Stimulated activated CD4-positive, alpha-beta T cell treated with anti-CD3 and anti-CD28 coated beads, Interleukin-12 subunit alpha, Interleukin-12 subunit beta, amount 100 ng/mL, for 4 hours (primary cell): ENCODE measurements around the gene RIN2.

Experiments used
- DNase-seq: peaks from one replicate; pipeline ENCODE4 v3.0.0-alpha.2; 2020

RIN2 gene

DNA sequence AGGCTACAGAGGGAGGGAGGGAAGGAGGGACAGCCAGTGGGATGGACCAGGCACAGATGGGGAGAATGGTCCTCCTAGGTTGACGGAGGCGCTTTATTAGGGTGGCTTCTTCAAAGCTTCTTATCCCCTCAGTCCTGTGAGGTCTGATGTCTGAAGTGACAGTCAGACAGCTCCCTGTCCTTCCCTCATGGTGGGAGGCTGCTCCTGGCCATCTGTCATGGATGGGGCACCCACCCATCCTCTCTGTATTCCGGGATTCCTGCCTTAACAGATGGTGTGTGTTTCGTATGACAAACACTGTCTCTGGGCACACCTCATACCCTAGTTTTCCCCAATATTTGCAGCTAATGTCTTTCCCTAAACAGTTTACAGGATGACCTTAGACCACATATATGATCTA, 7.9 kb downstream of the RIN2 start:
- no peak for DNase-seq

DNA sequence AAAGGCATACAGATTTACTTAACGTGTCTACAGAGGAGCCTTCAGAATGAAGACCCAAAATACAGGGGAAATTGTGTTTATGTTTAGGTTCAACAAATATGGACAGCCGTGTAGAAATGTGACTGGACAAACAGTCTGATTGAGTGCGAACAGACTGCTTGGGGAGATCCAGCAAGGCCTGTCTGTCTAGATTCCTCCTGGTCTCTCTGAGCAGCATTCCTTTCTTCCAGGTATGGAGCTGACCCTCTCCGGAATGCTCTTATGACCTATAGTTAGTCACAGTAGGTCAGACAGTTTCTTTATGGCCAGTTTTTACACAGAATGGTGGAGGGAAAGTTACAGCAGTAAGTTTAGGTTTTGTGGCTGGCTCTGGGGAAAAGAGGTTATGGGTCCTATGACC, 9.0 kb downstream of the RIN2 start:
- no peak for DNase-seq

DNA sequence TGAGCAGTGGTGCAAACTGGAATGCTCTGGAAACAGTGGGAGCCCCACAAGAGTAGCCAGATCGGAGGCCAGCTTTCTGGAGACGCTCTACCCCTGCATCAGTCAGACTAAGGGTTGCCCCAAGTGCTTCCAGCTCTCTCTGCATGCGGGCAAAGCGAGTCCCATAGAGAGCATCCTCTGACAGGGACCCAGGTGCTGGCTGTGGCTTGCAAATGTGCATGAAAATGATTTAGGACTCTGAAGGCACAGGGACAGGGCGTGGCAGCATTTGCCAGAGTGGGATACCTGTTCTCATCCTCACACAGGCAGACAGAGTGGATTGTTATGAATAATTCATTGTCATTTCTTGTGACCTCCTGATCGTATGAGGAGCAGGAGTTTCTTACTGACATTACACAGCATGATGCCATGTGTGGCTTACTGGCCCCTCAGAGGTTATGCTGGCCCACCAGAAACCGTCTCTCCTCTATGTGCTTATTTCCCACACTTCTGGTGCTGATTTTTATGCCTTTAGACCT, 10.3 kb downstream of the RIN2 start:
- DNase-seq, result no peak

DNA sequence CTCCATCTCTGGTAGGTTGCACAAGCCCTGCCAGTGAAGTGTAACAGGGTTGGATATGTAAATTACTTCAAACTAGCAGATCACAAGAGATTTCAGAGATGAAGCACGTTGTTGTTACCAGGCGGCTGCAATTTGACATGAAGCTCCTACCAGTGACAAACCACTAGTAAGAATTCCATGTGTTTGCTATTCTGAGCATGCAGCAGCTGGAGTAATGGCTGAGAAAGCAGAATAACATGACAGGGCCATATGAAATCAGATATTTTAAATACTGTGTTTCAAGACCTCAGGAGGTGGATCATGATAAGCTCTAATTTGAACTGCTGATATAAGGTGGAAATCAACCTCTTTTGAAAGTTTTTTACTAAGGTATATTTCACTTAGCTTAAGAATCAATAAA, 11.4 kb downstream of the RIN2 start:
- DNase-seq, result no peak

DNA sequence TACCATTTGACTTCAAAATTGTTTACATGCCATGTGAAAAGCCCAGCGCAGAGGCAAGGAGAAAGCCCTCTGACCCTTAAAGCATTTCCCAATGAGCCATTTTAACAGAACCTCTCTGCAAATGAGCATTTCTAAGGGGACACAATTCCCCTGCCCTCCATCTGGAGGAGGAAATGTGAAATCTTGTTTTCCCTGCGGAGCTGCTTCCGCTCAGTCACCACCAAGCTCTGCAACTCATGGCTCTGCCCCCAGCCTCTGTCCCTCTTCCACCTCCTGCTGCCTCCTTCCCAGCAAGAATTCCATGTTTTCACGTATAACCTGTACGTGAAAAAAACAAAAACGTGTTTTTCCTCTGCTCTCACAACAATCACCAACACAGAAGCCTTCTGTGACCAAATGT, 12.3 kb downstream of the RIN2 start:
- DNase-seq, result no peak

DNA sequence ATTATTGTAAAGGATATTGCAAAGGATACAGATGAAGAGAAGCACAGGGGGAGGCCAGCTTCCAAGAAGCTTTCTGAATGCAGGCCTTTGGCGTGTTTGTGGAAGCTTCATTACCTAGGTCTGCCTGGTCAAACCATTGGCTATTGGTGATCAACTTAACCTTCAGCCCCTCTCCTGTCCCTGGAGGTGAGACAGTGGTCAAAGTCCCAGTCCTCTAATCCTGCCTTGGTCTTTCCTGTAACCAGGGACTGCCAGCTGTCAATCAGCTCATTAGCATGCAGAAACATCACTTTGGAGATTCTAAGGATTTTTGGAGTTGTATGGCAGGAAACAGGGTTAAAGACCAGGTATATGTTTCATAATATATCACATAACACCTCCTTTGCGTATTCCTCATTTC, 13.0 kb downstream of the RIN2 start:
- no peak for DNase-seq

DNA sequence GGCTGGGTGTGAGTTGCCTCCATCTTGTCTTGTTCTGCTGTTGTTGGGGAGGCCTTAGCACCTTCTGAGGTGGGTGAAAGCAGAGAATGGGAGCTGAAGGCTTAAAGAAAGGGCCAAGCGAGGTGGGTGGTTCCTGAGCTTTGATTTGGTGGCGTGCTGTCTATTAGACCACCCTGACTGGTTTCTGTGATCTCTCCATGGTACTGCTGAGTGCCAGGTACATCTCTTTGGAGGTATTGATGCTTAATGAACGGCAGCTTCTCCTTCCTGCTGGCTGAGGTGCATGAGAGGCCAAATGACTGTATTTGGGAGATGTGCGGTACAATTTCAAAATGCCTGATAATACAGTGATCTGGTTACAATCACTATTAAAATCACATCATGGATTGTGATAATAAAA, 15.4 kb downstream of the RIN2 start:
- DNase-seq, result no peak

DNA sequence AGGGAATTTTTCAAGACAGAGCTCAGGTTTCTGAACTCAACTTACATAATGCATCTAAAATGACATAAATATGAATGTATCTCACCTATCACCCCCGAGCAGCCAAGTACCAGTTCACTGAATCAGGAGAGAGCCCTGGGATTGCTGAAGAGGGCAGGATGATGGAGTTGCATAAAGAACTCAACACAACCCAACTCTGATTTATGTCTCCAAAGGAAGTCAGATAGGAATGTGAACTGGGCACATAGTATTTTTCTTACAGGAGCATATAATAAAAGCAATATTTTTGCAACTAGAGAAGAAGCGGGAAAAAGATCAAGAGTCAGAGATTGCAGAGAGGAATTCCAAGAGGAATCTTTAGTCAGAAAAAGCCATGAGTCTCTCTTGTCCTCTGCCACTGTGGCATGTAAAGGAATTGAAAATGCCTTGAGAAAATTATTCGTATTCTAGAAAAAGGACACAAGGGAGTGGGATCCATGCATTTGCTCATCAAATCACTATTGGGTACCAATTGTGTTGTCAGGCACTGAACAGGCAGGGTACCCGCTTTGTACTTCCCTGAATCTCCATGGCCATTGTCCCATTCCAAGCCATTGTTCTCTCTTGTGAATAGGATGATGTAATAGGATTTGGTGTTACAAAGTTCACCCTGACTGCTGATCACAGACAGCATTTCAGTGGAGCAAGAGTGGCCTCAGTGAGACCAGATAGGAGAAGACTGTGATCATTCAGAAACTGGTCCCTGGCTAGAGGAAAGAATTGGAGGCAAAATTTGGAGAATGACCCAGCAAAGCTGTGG, 16.3 kb downstream of the RIN2 start:
- DNase-seq, result no peak

DNA sequence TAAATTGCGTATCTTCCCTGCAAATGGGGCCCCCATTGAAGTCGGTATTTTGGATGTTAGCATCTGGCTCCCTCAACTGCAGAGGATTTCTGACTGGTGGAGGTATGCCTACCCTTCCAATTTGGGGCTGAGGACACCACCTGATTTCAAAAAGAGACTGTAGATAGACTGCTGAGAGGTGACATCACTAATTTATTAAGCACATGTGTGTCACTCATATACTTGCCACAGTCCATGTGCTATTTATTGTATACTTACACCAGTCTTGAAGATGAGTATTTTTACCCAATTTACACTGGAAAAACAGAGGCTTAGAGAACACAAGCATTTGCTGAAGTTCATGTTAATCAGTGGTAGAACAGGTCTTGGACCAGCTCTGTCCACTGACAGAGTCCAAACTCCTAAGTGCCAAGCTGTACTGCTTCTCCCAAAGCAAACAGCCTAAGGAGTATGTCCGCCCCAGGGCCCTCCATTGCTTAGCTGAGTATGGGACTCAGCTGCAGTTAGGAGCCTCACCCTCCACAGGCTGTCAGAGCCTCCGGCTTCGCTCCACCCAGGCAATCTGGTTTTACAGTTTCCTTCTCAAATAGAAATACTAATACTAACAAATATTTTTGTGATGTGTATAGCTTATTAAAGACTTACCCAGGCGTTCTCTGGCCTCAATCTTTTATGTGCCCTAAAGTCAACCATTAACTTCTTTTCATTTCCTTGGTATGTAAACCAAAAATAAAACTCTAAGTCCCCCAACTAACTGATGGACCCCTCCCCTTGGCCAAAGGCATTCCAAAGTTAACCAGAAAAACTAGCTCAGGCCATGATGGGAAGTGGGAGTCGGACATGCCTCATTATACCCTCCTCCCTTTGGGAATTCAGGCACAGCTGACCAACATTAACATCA, 17.5 kb downstream of the RIN2 start:
- DNase-seq, result no peak

DNA sequence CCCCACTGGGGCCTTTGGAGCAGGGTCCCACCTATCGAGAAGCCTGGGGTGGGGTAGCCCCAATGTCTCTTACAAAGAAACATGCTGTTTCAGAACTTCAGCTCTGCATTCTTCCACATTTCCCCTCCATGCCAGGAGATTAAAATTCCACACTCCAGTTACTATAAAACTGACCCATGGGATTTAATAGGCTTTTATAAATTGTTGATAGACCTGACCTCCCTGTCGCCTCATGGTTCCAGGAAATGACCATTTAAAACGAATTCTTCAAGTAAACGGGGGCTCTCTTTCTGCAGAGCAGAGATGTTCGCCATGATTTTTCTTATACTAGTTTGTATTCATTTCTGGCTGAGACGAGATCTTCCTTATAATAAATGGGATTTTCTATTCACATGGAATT, 19.3 kb downstream of the RIN2 start:
- DNase-seq, result no peak

DNA sequence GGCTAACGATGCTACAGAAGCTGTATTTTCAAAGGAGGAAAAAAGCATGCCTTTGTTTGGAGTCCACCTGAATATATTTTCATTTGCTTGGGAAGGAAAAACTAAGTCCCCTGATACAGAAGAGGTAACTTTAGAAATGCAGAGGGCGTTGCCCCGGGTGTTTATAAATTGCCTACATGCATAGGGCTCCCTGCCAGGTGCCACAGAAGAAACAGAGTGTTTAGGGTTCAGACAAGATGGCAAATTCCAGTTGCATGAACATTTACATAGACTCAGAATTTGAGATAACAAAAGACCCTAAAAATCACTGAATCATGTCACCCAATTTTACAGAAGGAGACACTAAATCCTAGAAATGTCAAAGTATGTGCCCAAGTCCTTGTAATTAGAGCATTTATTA, 19.9 kb downstream of the RIN2 start:
- no peak for DNase-seq

DNA sequence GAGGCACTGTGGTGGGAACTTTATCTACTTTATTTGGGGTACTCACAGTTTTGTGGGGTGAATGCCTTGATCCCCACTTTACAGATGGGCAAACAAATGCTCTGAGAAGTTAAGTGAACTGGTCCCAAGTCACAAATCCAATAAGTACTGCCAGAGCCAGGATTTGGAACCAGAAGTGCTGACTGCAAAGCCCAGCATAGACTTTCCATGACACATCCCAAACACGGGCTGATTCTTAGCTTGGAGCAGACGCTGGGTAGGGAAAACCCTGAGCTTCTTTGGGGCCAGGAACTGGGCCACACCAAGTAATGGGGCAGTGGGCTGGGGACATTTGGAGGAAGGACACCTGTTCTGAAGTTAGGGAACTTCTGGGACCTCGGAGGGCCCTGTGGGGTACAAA, 20.3 kb downstream of the RIN2 start:
- no peak for DNase-seq

DNA sequence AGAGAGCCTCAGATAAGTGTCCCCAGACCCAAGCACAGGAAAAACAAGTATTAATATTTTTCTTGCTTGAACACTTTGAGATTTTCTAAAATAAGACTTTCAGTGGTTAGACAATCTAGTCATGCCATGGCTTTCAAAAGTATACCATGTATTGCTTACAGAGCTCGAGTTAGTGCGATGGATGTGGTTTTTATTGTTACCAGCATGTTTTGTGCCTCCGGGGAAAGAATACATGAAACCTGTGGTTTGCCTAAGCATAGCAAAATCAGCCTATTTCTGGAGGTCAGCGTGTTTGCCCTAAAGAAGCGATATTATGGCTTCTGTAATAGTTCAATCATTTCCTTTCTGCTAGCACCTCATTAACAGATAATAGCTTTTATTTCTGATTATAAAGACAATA, 21.6 kb downstream of the RIN2 start:
- no peak for DNase-seq

DNA sequence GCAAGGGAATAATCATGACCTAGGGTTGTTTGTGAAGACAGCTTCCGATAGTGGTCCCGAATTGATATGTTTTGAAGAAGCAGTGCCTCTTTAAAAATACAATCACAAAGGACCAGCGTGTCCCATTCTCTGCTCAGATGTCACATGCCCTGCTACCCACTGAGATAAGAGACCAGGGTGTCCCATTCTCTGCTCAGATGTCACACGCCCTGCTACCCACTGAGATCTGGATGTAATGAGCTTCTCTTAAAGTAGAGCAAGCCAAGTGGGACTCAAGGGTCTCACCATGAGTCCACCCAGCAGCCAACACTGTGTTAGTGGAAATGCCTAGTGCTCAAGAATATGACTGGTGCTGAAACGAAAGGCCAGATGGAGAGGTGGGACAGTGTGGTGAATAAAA, 22.2 kb downstream of the RIN2 start:
- no peak for DNase-seq

DNA sequence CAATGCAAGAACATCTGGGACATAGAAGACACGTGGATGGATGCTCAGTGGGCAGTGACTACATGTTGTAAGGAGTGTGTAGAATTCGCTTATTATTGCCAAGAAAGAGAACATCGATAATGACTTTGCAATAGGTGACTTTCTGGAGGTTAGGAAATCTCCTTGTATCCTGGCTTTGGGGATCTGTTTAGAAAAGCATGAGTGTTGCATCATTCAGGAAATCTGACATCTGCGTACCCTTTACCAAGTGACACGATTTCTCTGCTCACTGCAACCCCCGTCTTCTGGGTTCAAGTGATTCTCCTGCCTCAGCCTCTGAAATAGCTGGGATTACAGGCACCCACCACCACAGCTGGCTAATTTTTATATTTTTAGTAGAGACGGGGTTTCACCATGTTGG, 23.2 kb downstream of the RIN2 start:
- no peak for DNase-seq

DNA sequence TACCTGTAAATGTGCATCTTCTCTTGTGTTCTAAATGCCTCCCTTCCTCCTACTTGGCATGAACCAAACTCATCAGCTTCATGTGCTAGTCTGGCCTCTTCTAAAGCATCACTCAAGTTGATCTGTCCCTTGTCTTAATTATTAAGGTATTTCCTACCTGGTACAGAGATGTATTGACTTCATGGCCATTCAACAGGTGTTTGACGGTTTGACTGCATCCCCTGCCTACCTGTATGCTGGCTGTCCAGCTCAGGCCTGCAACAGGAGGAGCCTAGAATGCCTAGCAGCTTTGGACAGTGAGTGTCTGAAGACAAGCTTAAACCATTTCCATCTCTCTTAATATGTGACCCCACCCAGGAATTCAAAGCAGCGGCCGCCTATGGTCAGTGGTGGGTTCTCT, 24.6 kb downstream of the RIN2 start:
- DNase-seq, result no peak

DNA sequence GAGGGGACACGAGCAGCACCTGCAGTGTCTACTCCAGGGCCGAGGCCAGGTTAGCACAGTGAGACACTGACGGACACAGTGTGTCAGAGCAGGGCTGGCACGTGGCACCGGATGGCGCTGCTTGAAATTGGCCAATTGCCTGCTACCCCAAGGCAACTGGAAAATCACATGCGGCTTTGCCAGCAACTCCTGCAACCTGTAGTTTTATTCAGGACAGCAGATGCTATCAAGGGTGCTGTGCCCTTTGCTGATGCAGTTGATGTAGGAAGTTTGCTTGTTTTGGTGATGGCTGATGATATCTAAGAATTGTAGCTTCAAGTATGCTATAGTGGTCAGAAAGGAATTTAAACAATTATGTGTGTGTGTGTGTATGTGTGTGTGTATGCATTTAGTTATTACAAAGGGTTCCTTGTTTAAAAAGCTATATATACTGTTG, 25.9 kb downstream of the RIN2 start:
- DNase-seq, result no peak

DNA sequence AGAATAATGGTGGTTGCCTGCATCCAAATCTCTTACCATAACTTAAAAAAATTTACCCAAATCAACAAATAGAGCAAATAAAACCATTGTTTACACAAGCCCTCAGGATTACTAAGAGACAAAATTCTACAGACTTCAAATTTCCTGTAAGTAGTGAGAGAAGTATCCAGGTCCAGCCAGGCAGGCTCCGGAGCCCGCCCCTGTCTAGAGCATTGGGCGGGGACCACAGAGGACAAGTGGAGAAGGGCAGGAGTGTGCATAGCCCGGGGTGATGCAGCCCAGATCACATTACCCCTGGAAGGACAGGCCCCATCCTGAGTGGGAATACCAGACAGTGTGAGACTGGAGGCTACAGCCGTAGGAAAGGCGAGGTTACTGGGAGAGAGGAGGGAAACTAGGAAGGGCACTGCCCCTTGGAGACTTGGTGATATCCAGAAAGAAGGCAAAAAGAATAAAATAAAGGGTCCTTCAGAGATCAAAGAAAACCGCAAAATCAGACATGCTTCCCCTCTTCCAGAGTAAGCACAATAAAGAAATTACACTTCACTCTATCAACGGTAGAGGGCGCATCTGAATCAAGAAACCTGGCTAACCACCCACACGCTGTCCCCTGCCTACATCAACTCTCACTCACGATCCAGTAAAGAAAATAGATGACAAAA, 26.6 kb downstream of the RIN2 start:
- no peak for DNase-seq

DNA sequence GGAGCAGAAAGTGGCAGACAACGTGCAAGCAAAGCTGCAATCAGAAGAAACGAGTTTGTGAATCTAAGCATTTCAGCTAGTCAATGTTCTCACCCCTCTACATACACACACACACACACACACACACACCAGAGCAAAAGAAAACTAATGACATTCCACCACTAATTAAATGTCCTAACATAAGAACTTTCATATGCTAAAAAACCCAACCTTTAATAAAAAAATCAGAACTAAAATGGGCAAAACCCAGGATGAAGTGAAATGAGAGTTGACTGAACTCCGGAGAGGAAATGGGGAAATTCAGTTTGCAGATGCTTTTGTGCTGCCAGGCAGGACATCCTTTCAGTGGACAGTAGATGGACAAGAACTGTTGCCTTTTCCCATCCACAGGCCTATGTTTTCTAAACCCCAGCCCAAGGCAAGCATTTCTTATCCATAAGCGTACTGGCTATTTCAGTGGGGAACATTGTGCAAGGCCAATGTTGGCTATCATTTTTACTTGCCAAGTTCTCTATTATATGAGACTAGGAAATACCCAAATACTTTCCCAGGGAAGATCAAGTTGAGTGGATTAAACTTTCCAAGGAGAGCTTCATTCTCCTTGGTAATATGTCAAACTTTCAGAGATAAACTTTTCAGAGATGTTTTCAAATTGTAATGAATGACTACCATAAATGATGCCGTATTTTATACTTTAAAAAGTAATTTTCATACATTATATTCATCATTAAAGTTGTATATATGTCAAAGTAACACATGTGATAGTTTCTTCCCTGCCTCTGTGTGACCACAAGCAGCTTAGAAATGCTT, 27.3 kb downstream of the RIN2 start:
- DNase-seq, result no peak

DNA sequence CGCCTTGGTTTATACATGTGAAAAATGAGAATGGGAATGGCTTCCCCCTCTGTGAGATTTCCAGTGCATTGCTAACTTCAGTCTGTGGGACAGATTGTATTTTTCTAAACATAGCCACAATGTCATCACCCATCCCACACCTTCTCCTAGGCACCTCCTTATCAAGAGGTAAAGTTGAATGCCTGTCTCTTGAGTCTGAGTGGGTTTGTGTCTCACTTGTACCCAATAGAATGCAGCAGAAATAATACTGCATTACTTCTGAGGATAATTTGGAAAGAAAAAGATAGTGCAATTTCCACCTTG, 27.9 kb downstream of the RIN2 start:
- no peak for DNase-seq

DNA sequence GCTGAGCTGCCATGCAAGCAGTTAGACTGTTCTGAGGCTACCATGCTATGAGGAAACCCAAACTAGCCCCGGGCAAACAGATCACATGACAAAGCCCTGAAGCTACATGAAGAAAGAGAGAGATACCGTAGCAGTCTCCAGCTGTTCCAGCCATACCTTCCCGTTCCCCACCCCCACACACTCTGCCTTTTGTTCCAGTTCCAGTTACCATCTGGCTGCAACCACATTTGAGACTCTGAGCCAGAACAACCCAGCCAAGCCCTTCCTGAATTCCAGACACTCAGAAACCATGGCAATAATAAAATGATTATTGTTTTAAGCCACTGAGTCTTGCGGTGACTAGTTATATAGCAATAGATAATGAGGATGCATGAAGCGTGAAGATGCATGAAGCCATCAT, 28.3 kb downstream of the RIN2 start:
- no peak for DNase-seq

DNA sequence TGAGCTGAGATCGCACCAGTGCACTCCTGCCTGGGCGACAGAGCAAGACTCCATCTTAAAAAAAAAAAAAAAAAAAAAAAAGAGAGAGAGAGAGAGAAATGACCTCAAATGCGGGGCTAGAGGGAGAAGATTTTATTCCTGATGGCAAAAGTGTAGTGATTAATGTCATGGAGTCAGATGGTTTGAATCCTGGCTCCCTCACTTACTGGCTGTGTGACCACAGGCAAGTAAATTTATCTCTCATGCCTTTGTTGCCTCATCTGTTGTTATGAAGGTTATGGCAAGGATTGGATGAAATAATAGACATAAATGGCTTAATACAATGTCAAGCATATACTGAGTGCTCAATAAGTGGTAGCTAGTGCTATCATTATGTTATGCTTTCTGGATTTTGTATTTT, 29.3 kb downstream of the RIN2 start:
- no peak for DNase-seq

DNA sequence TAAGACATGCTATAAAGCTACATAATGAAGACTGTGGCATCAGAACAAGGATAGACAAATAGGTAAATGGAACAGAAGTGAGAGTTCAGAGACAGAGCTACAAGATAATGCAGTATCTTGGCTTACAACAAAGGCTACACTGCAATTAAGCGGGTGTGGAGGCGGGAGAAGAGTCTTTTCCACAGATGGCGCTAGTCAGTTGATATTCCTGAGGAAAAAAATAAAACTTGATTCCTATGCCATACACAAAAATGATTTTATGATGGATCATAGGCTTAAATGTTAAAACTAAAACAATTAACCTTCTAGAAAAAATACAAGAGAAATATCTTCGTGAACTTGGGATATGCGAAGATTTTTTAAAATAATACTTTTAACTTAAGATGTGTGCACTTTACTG, 31.0 kb downstream of the RIN2 start:
- no peak for DNase-seq
